Measurements from ENCODE around the gene TULP4.
"Not testable (repeated sequence)": the region's sequence is repeated elsewhere in the genome, so short reads cannot be mapped to it uniquely, and the experiment has no call there.

The TULP4 gene

DNA sequence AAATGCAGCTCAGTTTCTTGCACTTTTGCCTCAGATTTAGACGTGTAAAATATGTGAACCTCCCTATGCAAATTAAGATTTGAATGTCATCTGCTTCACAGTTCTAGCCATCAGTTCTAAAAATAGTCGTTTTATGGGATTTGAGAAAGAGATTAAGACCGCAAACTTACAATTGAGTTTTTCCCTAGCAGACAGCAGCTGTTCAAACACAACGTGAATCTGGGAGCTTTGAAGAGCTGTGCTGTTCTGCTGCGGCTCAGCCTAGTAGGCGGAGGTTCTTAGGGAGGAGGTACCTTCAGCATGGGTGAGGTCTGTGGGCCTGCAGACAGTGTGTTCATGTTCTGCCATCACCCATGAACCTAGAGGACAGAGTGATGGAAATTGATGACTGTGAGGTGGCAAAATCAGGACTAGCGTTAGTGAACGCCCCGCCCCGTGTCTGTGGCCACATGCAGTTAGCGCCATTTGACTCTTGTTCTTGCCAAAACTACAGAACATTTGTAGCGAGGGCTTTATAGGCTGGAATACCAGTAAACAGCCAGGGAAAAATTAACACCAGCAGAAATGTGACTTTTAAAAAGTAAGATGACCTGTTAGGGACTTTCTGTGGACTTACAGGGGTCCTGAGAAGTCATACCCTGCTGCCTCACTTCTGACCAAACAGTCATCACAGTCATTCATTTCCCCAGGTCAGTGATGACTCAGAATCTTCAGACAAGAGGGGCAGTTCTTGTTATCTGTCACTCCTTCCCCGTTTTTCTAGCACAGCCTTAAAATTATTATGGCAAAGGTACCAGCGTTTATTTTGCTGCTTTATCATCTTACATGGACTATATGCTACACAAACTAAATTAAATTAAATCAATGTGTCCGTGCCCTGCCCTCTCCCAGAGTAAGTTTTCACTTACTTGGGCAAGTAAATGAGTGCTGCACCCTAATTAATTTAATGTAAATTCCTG is 163.4 kb downstream of the TULP4 start:
- DNase-seq = no peak

GRCh38 chr6:158476389-158476788 is 164.1 kb downstream of the TULP4 start:
- DNase-seq = no peak

- not testable (repeated sequence) for DNase-seq
Measured at GRCh38 chr6:158477722-158478121, 165.5 kb downstream of the TULP4 start.

DNA sequence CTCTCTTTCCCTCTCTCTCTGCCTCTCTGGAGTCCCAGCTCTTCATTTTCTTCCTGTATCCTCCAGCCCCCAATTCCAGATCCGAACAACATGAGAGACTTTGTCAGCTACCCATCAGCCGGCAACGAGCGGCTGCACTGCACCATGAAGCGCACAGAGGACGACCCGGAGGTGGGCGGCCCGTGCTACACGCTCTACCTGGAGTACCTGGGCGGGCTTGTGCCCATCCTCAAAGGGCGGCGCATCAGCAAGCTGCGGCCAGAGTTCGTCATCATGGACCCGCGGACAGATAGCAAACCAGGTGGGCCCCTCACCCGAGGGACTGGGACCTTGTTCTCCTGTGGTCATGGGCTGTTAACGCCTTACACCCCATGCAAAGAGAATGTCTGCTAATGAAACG is 168.7 kb downstream of the TULP4 start:
- DNase-seq = no peak

DNA sequence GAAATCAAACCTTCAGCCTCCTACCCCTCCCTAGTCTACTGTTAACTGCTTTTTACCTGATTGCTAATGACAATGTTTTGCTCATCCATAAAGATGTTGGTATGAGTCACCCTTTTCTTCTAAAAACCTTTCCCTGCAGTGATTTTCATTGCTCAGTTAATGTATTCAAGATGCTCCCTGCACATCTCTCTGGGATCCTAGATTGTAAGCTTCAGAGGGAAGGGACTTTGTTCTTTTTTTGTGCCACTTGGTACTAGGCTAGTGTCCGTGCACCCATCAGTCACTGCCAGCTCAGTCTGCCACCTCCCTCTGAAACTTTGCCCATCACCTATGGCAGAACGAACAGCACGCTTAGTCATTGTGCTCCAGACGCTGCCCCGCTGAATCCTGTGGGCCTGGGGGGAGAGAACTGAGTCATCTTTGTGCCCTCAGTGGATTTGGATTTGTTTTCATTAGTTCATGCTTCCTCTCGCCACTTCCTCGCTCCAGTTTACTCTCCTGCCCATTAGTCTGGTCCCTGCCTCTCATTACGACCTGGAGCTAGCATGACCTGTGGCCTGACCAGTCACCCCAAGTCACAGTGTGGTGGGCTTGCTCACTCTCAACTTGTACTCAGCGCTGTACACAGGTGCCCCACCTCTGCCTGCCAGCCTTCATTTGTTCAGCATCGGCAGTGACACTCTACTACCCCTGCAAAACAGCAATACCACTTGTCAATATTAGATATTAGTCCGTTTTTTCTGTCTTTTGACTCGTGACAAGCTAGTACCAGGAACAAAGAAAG is 169.6 kb downstream of the TULP4 start:
- DNase-seq = no peak

- no peak for DNase-seq
Measured at GRCh38 chr6:158485431-158485830, 173.2 kb downstream of the TULP4 start.

GRCh38 chr6:158487495-158487894 is 175.2 kb downstream of the TULP4 start:
- no peak for DNase-seq

DNA sequence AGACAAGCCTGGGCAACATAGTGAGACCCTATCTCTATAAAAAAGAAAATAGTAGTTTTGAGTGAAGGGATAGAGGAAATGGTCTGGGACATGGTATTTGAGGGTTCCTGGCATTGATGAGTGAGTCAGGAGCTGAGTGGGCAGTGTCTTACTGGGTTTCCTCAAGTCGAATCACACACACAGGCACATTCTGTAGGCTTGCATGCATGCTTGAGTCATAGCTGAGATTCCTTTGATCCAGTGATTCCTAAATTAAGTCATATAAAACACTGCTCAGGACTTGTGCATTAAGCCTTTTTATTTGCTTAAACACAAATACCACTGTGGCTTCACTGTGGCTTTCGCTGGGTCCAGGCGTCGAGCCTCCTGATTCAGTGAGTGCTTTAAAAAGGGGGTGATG is 175.8 kb downstream of the TULP4 start:
- peak; percentile 21 for DNase-seq

DNA sequence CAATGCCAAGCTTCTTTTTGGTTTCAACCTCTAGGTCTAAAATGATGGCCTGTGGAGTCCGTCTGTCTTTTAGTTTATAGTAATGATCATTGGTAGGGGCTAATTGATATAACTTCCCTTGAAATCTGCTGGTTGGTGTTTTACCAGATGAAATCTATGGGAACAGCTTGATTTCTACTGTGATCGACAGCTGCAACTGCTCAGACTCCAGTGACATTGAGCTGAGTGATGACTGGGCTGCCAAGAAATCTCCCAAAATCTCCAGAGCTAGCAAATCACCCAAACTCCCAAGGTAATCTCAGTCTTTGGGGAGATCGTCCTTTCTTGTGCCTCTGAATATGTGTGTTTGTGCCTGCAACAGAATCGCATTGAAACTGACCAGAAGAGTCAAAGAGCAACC is 177.2 kb downstream of the TULP4 start:
- DNase-seq = no peak

DNA sequence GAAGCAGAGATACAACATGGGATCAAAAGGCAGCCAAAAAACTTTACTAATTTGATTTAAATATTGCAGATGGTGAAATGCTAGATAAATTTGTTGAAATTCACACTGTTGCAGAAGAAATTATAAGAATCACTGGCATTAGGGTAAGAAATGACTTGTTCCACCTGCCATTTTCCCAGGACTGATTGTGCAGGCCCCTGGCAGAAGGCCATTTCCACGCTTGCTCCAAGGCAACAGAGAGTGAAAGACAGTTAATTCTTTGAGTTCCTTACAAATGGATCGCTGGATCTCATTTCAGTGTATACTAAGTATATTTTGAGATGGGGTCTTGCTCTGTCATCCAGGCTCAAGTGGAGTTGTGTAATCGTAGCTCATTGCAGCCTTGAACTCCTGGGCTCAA is 180.6 kb downstream of the TULP4 start:
- DNase-seq = no peak

- no peak for DNase-seq
Measured at GRCh38 chr6:158496700-158497099, 184.4 kb downstream of the TULP4 start.

- no peak for DNase-seq
Measured at GRCh38 chr6:158497620-158498019, 185.4 kb downstream of the TULP4 start.

DNA sequence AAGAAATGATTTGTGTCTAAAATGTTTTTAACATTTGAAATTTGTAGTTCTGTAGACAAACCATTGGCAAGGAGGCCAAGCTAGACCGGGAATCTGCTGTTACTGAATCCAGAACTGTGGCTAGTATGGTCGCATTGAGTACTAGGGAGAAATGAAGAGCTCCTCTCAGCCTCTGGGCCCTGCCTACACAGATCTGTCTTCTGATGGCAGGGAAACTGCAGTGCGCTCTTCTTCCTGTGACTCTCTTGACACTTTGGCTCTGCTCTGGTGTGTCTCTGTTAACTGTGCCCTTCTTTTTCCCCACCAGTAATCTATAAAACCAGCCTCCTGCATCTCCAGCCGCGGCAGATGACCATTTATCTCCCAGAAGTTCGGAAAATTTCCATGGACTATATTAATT is 186.1 kb downstream of the TULP4 start:
- no peak for DNase-seq

- no peak for DNase-seq
Measured at GRCh38 chr6:158499601-158500000, 187.3 kb downstream of the TULP4 start.

GRCh38 chr6:158500016-158500735 is 187.9 kb downstream of the TULP4 start:
- no peak for DNase-seq

- DNase-seq = no peak
Measured at GRCh38 chr6:158501360-158502262, 189.3 kb downstream of the TULP4 start.

DNA sequence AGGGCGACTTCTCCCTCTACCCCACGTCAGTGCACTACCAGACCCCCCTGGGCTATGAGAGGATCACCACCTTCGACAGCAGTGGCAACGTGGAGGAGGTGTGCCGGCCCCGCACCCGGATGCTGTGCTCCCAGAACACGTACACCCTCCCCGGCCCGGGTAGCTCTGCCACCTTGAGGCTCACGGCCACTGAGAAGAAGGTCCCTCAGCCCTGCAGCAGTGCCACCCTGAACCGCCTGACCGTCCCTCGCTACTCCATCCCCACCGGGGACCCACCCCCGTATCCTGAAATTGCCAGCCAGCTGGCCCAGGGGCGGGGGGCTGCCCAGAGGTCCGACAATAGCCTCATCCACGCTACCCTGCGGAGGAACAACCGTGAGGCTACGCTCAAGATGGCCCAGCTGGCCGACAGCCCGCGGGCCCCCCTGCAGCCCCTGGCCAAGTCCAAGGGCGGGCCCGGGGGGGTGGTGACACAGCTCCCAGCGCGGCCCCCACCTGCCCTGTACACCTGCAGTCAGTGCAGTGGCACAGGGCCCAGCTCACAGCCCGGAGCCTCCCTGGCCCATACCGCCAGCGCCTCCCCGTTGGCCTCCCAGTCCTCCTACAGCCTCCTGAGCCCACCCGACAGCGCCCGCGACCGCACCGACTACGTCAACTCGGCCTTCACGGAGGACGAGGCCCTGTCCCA is 190.1 kb downstream of the TULP4 start:
- DNase-seq = no peak

DNA sequence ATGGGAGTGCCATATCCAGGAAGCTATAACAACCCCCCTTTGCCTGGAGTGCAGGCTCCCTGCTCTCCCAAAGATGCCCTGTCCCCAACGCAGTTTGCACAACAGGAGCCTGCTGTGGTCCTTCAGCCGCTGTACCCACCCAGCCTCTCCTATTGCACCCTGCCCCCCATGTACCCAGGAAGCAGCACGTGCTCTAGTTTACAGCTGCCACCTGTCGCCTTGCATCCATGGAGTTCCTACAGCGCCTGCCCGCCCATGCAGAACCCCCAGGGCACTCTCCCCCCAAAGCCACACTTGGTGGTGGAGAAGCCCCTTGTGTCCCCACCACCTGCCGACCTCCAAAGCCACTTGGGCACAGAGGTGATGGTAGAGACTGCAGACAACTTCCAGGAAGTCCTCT is 191.0 kb downstream of the TULP4 start:
- DNase-seq = no peak

DNA sequence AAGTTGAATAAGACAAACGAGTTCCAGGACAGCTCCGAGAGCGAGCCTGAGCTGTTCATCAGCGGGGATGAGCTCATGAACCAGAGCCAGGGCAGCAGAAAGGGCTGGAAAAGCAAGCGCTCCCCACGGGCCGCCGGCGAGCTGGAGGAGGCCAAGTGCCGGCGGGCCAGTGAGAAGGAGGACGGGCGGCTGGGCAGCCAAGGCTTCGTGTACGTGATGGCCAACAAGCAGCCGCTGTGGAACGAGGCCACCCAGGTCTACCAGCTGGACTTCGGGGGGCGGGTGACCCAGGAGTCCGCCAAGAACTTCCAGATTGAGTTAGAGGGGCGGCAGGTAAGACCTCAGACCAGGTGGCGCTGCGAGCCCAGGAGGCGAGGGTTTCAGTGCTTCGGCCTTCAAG is 191.6 kb downstream of the TULP4 start:
- DNase-seq = no peak

GRCh38 chr6:158505194-158505593 is 192.9 kb downstream of the TULP4 start:
- no peak for DNase-seq

GRCh38 chr6:158506601-158507000 is 194.3 kb downstream of the TULP4 start:
- no peak for DNase-seq

- no peak for DNase-seq
Measured at GRCh38 chr6:158507174-158507573, 194.9 kb downstream of the TULP4 start.

Data from stimulated activated CD4-positive, alpha-beta T cell treated with anti-CD3 and anti-CD28 coated beads, Interleukin-15, amount 100 ng/mL, for 24 hours (primary cell).